ENCODE measurements around the gene SRGAP3.

SRGAP3 gene

GRCh38 chr3:9021271-9022009, 228.0 kb downstream of the SRGAP3 start:
- H3K36me3 Mint-ChIP-seq (ENCODE audit: insufficient read depth) = peaks cover 2% of the 10 kb centered on the region

GRCh38 chr3:9020426-9020825, 229.0 kb downstream of the SRGAP3 start:
- H3K4me1 Mint-ChIP-seq = no peaks in the 10 kb centered on the region
- H3K9me3 Mint-ChIP-seq = no peaks in the 10 kb centered on the region
- DNase-seq (ENCODE audit: low spot score in 2 of 2) (no peak), ATAC-seq (replicated peaks; ENCODE audit: extremely low read depth, poor library complexity, severe bottlenecking) (no peak)
- H3K27ac Mint-ChIP-seq (ENCODE audit: low read depth) = no peak overlapping the region
- no peak overlapping the region for H3K4me3 Mint-ChIP-seq
- peaks cover 2% of the 10 kb centered on the region for H3K36me3 Mint-ChIP-seq (ENCODE audit: insufficient read depth)
- peaks cover 37% of the 10 kb centered on the region for H3K27me3 Mint-ChIP-seq

More at GRCh38 chr3:9021271-9022009, 228.0 kb downstream of the SRGAP3 start:
- no peak for DNase-seq (ENCODE audit: low spot score in 2 of 2)
- Mint-ChIP-seq H3K27me3 (peaks cover 27% of the 10 kb centered on the region), H3K4me1 (no peaks in the 10 kb centered on the region), H3K27ac (ENCODE audit: low read depth) (no peak overlapping the region), H3K4me3 (no peak overlapping the region), H3K9me3 (no peaks in the 10 kb centered on the region)
- no peak for ATAC-seq (replicated peaks; ENCODE audit: extremely low read depth, poor library complexity, severe bottlenecking)

- Mint-ChIP-seq H3K4me1 (no peaks in the 10 kb centered on the region), H3K36me3 (ENCODE audit: insufficient read depth) (no peaks in the 10 kb centered on the region), H3K4me3 (no peak overlapping the region), H3K9me3 (no peaks in the 10 kb centered on the region), H3K27ac (ENCODE audit: low read depth) (no peak overlapping the region), H3K27me3 (peaks cover 39% of the 10 kb centered on the region)
- DNase-seq (ENCODE audit: low spot score in 2 of 2) (no peak), ATAC-seq (replicated peaks; ENCODE audit: extremely low read depth, poor library complexity, severe bottlenecking) (no peak)
Measured at GRCh38 chr3:9019259-9019961, 230.0 kb downstream of the SRGAP3 start.

- Mint-ChIP-seq H3K4me1 (no peaks in the 10 kb centered on the region), H3K9me3 (no peaks in the 10 kb centered on the region), H3K27me3 (peaks cover 35% of the 10 kb centered on the region), H3K36me3 (ENCODE audit: insufficient read depth) (no peaks in the 10 kb centered on the region), H3K27ac (ENCODE audit: low read depth) (no peak overlapping the region), H3K4me3 (no peak overlapping the region)
- ATAC-seq (replicated peaks; ENCODE audit: extremely low read depth, poor library complexity, severe bottlenecking) (no peak), DNase-seq (ENCODE audit: low spot score in 2 of 2) (no peak)
Measured at GRCh38 chr3:9015250-9015649, 234.2 kb downstream of the SRGAP3 start.

- Mint-ChIP-seq H3K4me3 (no peak overlapping the region), H3K4me1 (no peaks in the 10 kb centered on the region), H3K9me3 (no peaks in the 10 kb centered on the region), H3K27ac (ENCODE audit: low read depth) (no peak overlapping the region), H3K27me3 (peaks cover 28% of the 10 kb centered on the region), H3K36me3 (ENCODE audit: insufficient read depth) (no peaks in the 10 kb centered on the region)
- ATAC-seq (replicated peaks; ENCODE audit: extremely low read depth, poor library complexity, severe bottlenecking) (no peak), DNase-seq (ENCODE audit: low spot score in 2 of 2) (no peak)
Measured at GRCh38 chr3:9013782-9014563, 235.5 kb downstream of the SRGAP3 start.

GRCh38 chr3:9012521-9012920, 236.9 kb downstream of the SRGAP3 start:
- Mint-ChIP-seq H3K27ac (ENCODE audit: low read depth) (no peak overlapping the region), H3K4me1 (no peaks in the 10 kb centered on the region), H3K9me3 (no peaks in the 10 kb centered on the region), H3K4me3 (no peak overlapping the region), H3K36me3 (ENCODE audit: insufficient read depth) (no peaks in the 10 kb centered on the region), H3K27me3 (peaks cover 19% of the 10 kb centered on the region)
- DNase-seq (ENCODE audit: low spot score in 2 of 2) (no peak), ATAC-seq (replicated peaks; ENCODE audit: extremely low read depth, poor library complexity, severe bottlenecking) (no peak)

- H3K27ac Mint-ChIP-seq (ENCODE audit: low read depth) = no peak overlapping the region
- no peak for ATAC-seq (replicated peaks; ENCODE audit: extremely low read depth, poor library complexity, severe bottlenecking)
Measured at GRCh38 chr3:9009976-9010545, 239.4 kb downstream of the SRGAP3 start.

GRCh38 chr3:9008550-9009255, 240.7 kb downstream of the SRGAP3 start:
- Mint-ChIP-seq H3K4me1 (no peaks in the 10 kb centered on the region), H3K4me3 (no peak overlapping the region), H3K36me3 (ENCODE audit: insufficient read depth) (no peaks in the 10 kb centered on the region), H3K9me3 (no peaks in the 10 kb centered on the region), H3K27me3 (no peaks in the 10 kb centered on the region), H3K27ac (ENCODE audit: low read depth) (no peak overlapping the region)
- ATAC-seq (replicated peaks; ENCODE audit: extremely low read depth, poor library complexity, severe bottlenecking) (no peak), DNase-seq (ENCODE audit: low spot score in 2 of 2) (no peak)

More at GRCh38 chr3:9009976-9010545, 239.4 kb downstream of the SRGAP3 start:
- DNase-seq (ENCODE audit: low spot score in 2 of 2) = no peak
- Mint-ChIP-seq H3K27me3 (no peaks in the 10 kb centered on the region), H3K36me3 (ENCODE audit: insufficient read depth) (no peaks in the 10 kb centered on the region), H3K9me3 (no peaks in the 10 kb centered on the region), H3K4me1 (no peaks in the 10 kb centered on the region), H3K4me3 (no peak overlapping the region)

GRCh38 chr3:9007928-9008327, 241.5 kb downstream of the SRGAP3 start:
- Mint-ChIP-seq H3K27ac (ENCODE audit: low read depth) (no peak overlapping the region), H3K4me1 (no peaks in the 10 kb centered on the region)
- no peak for ATAC-seq (replicated peaks; ENCODE audit: extremely low read depth, poor library complexity, severe bottlenecking)

GRCh38 chr3:9007213-9007612, 242.2 kb downstream of the SRGAP3 start:
- Mint-ChIP-seq H3K4me3 (no peak overlapping the region), H3K27me3 (no peaks in the 10 kb centered on the region), H3K4me1 (no peaks in the 10 kb centered on the region), H3K36me3 (ENCODE audit: insufficient read depth) (no peaks in the 10 kb centered on the region), H3K27ac (ENCODE audit: low read depth) (no peak overlapping the region), H3K9me3 (no peaks in the 10 kb centered on the region)
- DNase-seq (ENCODE audit: low spot score in 2 of 2) (no peak), ATAC-seq (replicated peaks; ENCODE audit: extremely low read depth, poor library complexity, severe bottlenecking) (no peak)

More at GRCh38 chr3:9007928-9008327, 241.5 kb downstream of the SRGAP3 start:
- H3K9me3 Mint-ChIP-seq = no peaks in the 10 kb centered on the region
- no peak for DNase-seq (ENCODE audit: low spot score in 2 of 2)
- H3K27me3 Mint-ChIP-seq = no peaks in the 10 kb centered on the region
- no peak overlapping the region for H3K4me3 Mint-ChIP-seq
- no peaks in the 10 kb centered on the region for H3K36me3 Mint-ChIP-seq (ENCODE audit: insufficient read depth)

GRCh38 chr3:9000041-9000440, 249.4 kb downstream of the SRGAP3 start:
- H3K9me3 Mint-ChIP-seq = no peaks in the 10 kb centered on the region
- no peak for ATAC-seq (replicated peaks; ENCODE audit: extremely low read depth, poor library complexity, severe bottlenecking)
- H3K36me3 Mint-ChIP-seq (ENCODE audit: insufficient read depth) = no peaks in the 10 kb centered on the region
- no peaks in the 10 kb centered on the region for H3K4me1 Mint-ChIP-seq
- H3K4me3 Mint-ChIP-seq = no peak overlapping the region
- no peak for DNase-seq (ENCODE audit: low spot score in 2 of 2)
- no peak overlapping the region for H3K27ac Mint-ChIP-seq (ENCODE audit: low read depth)
- peaks cover 20% of the 10 kb centered on the region for H3K27me3 Mint-ChIP-seq

- H3K27ac Mint-ChIP-seq (ENCODE audit: low read depth) = no peak overlapping the region
- H3K4me3 Mint-ChIP-seq = no peak overlapping the region
Measured at GRCh38 chr3:8997151-8997550, 252.3 kb downstream of the SRGAP3 start.

More at GRCh38 chr3:8997151-8997550, 252.3 kb downstream of the SRGAP3 start:
- Mint-ChIP-seq H3K9me3 (no peaks in the 10 kb centered on the region), H3K27me3 (peaks cover 20% of the 10 kb centered on the region), H3K4me1 (no peaks in the 10 kb centered on the region), H3K36me3 (ENCODE audit: insufficient read depth) (no peaks in the 10 kb centered on the region)
- DNase-seq (ENCODE audit: low spot score in 2 of 2) (no peak), ATAC-seq (replicated peaks; ENCODE audit: extremely low read depth, poor library complexity, severe bottlenecking) (no peak)

All from central memory CD8-positive, alpha-beta T cell (primary cell).